Stimulated activated naive CD8-positive, alpha-beta T cell treated with anti-CD3 and anti-CD28 coated beads, Interleukin-15, amount 100 ng/mL, for 72 hours (primary cell): Measurements from ENCODE around the gene CCDC71L.
A peak's percentile ranks its signal among the peaks of the same experiment; 100 is the strongest.
"Not testable (repeated sequence)": the region's sequence is repeated elsewhere in the genome, so short reads cannot be mapped to it uniquely, and the experiment has no call there.

Experiments
- ATAC-seq: fragments of 150-1000 bp; cut with Tn5 transposase; 2 replicates; pipeline ENCODE4 v1.10.0; 2021; ENCODE audit warnings: mild to moderate bottlenecking, moderate library complexity
- DNase-seq, 2 donors: peaks; one replicate each; pipeline ENCODE4 v3.0.0; 2021 to 2022
- H3K27ac Mint-ChIP-seq, 2 donors: one replicate each; pipeline ENCODE4 v1.8.0; 2022; ENCODE audit warnings: mild to moderate bottlenecking in 2 of 2, mixed read lengths in 2 of 2, moderate library complexity in 2 of 2
- H3K27me3 Mint-ChIP-seq: one replicate; pipeline ENCODE4 v1.8.0; 2022; ENCODE audit warnings: mixed read lengths
- H3K4me1 Mint-ChIP-seq: one replicate; pipeline ENCODE4 v1.8.0; 2022; ENCODE audit warnings: mild to moderate bottlenecking, mixed read lengths
- H3K4me3 Mint-ChIP-seq, 2 donors: one replicate each; pipeline ENCODE4 v1.8.0; 2022; ENCODE audit warnings: mild to moderate bottlenecking in 2 of 2, mixed read lengths in 2 of 2, moderate library complexity in 1 of 2
- H3K9me3 Mint-ChIP-seq, 2 donors: one replicate each; pipeline ENCODE4 v1.8.0; 2022; ENCODE audit warnings: mixed read lengths in 2 of 2

Gene CCDC71L

GRCh38 chr7:106660862-106661720 lies at the start of gene CCDC71L:
Gene CCDC71L, minus strand, starts transcription at chr7:106661158. Its CDS starts 262 bp downstream, at chr7:106660896.
- ATAC-seq (peak; percentile 80), DNase-seq (peak; percentile 93 to 94)
- H3K27me3 Mint-ChIP-seq, result no peaks in the 10 kb centered on the region
- peak within 1 kb of the TSS; percentile 98 to 99 for H3K27ac Mint-ChIP-seq
- H3K9me3 Mint-ChIP-seq, result peaks cover 8% of the 10 kb centered on the region in 2 donors
- H3K4me1 Mint-ChIP-seq, result peaks cover 25% of the 10 kb centered on the region
- H3K4me3 Mint-ChIP-seq, result peak within 1 kb of the TSS; percentile 83 to 86

- not testable (repeated sequence) for ATAC-seq, H3K27me3 Mint-ChIP-seq, H3K27ac Mint-ChIP-seq, DNase-seq, H3K9me3 Mint-ChIP-seq, H3K4me3 Mint-ChIP-seq
- peaks cover 11% of the 10 kb centered on the region for H3K4me1 Mint-ChIP-seq
These were observed 48.6 kb upstream of the CCDC71L start for GRCh38 chr7:106709604-106710003.

GRCh38 chr7:106704000-106704840 lies 43.3 kb upstream of the CCDC71L start:
- Mint-ChIP-seq H3K4me1 (peaks cover 17% of the 10 kb centered on the region), H3K27ac (peak overlapping the region in 1 of 2 donors; percentile 70), H3K4me3 (peak overlapping the region in 1 of 2 donors; percentile 20), H3K27me3 (no peaks in the 10 kb centered on the region), H3K9me3 (no peaks in the 10 kb centered on the region)
- ATAC-seq (peak; percentile 48), DNase-seq (no peak)

GRCh38 chr7:106693677-106694353 lies 32.9 kb upstream of the CCDC71L start:
- ATAC-seq, result no peak
- Mint-ChIP-seq H3K4me3 (no peak overlapping the region), H3K27me3 (no peaks in the 10 kb centered on the region), H3K4me1 (peaks cover 20% of the 10 kb centered on the region), H3K27ac (no peak overlapping the region), H3K9me3 (peaks cover 0 to 6% of the 10 kb centered on the region in 2 donors)
- DNase-seq, result no peak

- Mint-ChIP-seq H3K9me3 (peaks cover 5 to 19% of the 10 kb centered on the region in 2 donors), H3K4me3 (no peak overlapping the region), H3K27me3 (peaks cover 5% of the 10 kb centered on the region), H3K27ac (no peak overlapping the region), H3K4me1 (peaks cover 13% of the 10 kb centered on the region)
- no peak for DNase-seq
- no peak for ATAC-seq
These were observed 31.6 kb upstream of the CCDC71L start for GRCh38 chr7:106692450-106693051.

- H3K4me1 Mint-ChIP-seq, DNase-seq, ATAC-seq, H3K27ac Mint-ChIP-seq, H3K4me3 Mint-ChIP-seq: not testable (repeated sequence)
- peaks cover 13% of the 10 kb centered on the region for H3K27me3 Mint-ChIP-seq
- H3K9me3 Mint-ChIP-seq, result peaks cover 5 to 37% of the 10 kb centered on the region in 2 donors
These were observed 27.2 kb upstream of the CCDC71L start for GRCh38 chr7:106688161-106688560.

GRCh38 chr7:106683941-106684340 lies 23.0 kb upstream of the CCDC71L start:
- peaks cover 13% of the 10 kb centered on the region for H3K27me3 Mint-ChIP-seq
- no peak overlapping the region for H3K27ac Mint-ChIP-seq
- H3K4me1 Mint-ChIP-seq, result peaks cover 9% of the 10 kb centered on the region

GRCh38 chr7:106681815-106682495 lies 21.0 kb upstream of the CCDC71L start:
- Mint-ChIP-seq H3K27ac (no peak overlapping the region), H3K4me1 (peaks cover 13% of the 10 kb centered on the region), H3K27me3 (peaks cover 2% of the 10 kb centered on the region), H3K4me3 (no peak overlapping the region), H3K9me3 (peaks cover 0 to 12% of the 10 kb centered on the region in 2 donors)
- DNase-seq (no peak), ATAC-seq (no peak)

More at GRCh38 chr7:106683941-106684340, 23.0 kb upstream of the CCDC71L start:
- no peak for ATAC-seq
- no peak for DNase-seq
- Mint-ChIP-seq H3K4me3 (no peak overlapping the region), H3K9me3 (peaks cover 5 to 32% of the 10 kb centered on the region in 2 donors)

- H3K4me1 Mint-ChIP-seq, result peaks cover 13% of the 10 kb centered on the region
- peak overlapping the region in 1 of 2 donors; percentile 20 for H3K27ac Mint-ChIP-seq
- peak; percentile 87 for ATAC-seq
- peaks cover 0 to 4% of the 10 kb centered on the region in 2 donors for H3K9me3 Mint-ChIP-seq
- H3K27me3 Mint-ChIP-seq, result no peaks in the 10 kb centered on the region
- no peak for DNase-seq
- no peak overlapping the region for H3K4me3 Mint-ChIP-seq
These were observed 18.4 kb upstream of the CCDC71L start for GRCh38 chr7:106679153-106679931.

GRCh38 chr7:106678795-106679152 lies 17.8 kb upstream of the CCDC71L start:
- no peak overlapping the region for H3K27ac Mint-ChIP-seq
- peaks cover 0 to 4% of the 10 kb centered on the region in 2 donors for H3K9me3 Mint-ChIP-seq
- H3K4me3 Mint-ChIP-seq, result no peak overlapping the region
- peaks cover 13% of the 10 kb centered on the region for H3K4me1 Mint-ChIP-seq
- ATAC-seq (no peak), DNase-seq (no peak)
- no peaks in the 10 kb centered on the region for H3K27me3 Mint-ChIP-seq

GRCh38 chr7:106676506-106676905 lies 15.5 kb upstream of the CCDC71L start:
- DNase-seq, ATAC-seq, H3K4me3 Mint-ChIP-seq, H3K27ac Mint-ChIP-seq, H3K27me3 Mint-ChIP-seq: not testable (repeated sequence)
- Mint-ChIP-seq H3K4me1 (peaks cover 13% of the 10 kb centered on the region), H3K9me3 (peaks cover 0 to 12% of the 10 kb centered on the region in 2 donors)

GRCh38 chr7:106673688-106674087 lies 12.7 kb upstream of the CCDC71L start:
- Mint-ChIP-seq H3K4me1 (peaks cover 11% of the 10 kb centered on the region), H3K9me3 (peaks cover 0 to 17% of the 10 kb centered on the region in 2 donors)
- H3K4me3 Mint-ChIP-seq, H3K27me3 Mint-ChIP-seq, H3K27ac Mint-ChIP-seq, ATAC-seq, DNase-seq: not testable (repeated sequence)

- ATAC-seq, H3K4me3 Mint-ChIP-seq, DNase-seq, H3K27ac Mint-ChIP-seq, H3K4me1 Mint-ChIP-seq, H3K27me3 Mint-ChIP-seq: not testable (repeated sequence)
- peaks cover 0 to 17% of the 10 kb centered on the region in 2 donors for H3K9me3 Mint-ChIP-seq
These were observed 11.0 kb upstream of the CCDC71L start for GRCh38 chr7:106671930-106672329.

- H3K9me3 Mint-ChIP-seq, result peaks cover 0 to 13% of the 10 kb centered on the region in 2 donors
- H3K4me1 Mint-ChIP-seq, result peaks cover 10% of the 10 kb centered on the region
- H3K27ac Mint-ChIP-seq, result no peak overlapping the region
- H3K27me3 Mint-ChIP-seq, result no peaks in the 10 kb centered on the region
- H3K4me3 Mint-ChIP-seq, result no peak overlapping the region
- ATAC-seq (no peak), DNase-seq (no peak)
These were observed 10.2 kb upstream of the CCDC71L start for GRCh38 chr7:106671160-106671559.
